GM21786 (cell line): ENCODE data around the gene HYI.

Experiments
- ATAC-seq: cut with Tn5 transposase; IDR thresholded peaks from one replicate; pipeline ENCODE4 v1.9.1; 2021; ENCODE audit not compliant: unreplicated experiment

Gene HYI

GRCh38 chr1:43445606-43446387 is 7.9 kb downstream of the HYI start:
- ATAC-seq: no peak

- ATAC-seq: no peak
Measured at GRCh38 chr1:43444836-43445235, 8.9 kb downstream of the HYI start.

GRCh38 chr1:43444151-43444828 is 9.4 kb downstream of the HYI start:
- ATAC-seq: no peak

- no peak for ATAC-seq
Measured at GRCh38 chr1:43443197-43443946, 10.4 kb downstream of the HYI start.

GRCh38 chr1:43442756-43443155 is 11.0 kb downstream of the HYI start:
- ATAC-seq: no peak

- ATAC-seq: no peak
Measured at GRCh38 chr1:43441894-43442637, 11.7 kb downstream of the HYI start.

GRCh38 chr1:43441166-43441893 is 12.4 kb downstream of the HYI start:
- ATAC-seq: no peak

- no peak for ATAC-seq
Measured at GRCh38 chr1:43440358-43440757, 13.4 kb downstream of the HYI start.

GRCh38 chr1:43439781-43440180 is 13.9 kb downstream of the HYI start:
- ATAC-seq: no peak

GRCh38 chr1:43438953-43439581 is 14.7 kb downstream of the HYI start:
- ATAC-seq: no peak

- no peak for ATAC-seq
Measured at GRCh38 chr1:43438576-43438952, 15.2 kb downstream of the HYI start.

- no peak for ATAC-seq
Measured at GRCh38 chr1:43438006-43438405, 15.7 kb downstream of the HYI start.

GRCh38 chr1:43437031-43437973 is 16.4 kb downstream of the HYI start:
- no peak for ATAC-seq

GRCh38 chr1:43436371-43436770 is 17.4 kb downstream of the HYI start:
- no peak for ATAC-seq

GRCh38 chr1:43435146-43436145 is 18.3 kb downstream of the HYI start:
- ATAC-seq: no peak

- no peak for ATAC-seq
Measured at GRCh38 chr1:43434256-43434655, 19.5 kb downstream of the HYI start.

- no peak for ATAC-seq
Measured at GRCh38 chr1:43432907-43433306, 20.8 kb downstream of the HYI start.
